GM21367 (cell line): ENCODE data around the gene PLOD2.

Experiments
- ATAC-seq: cut with Tn5 transposase; IDR thresholded peaks from one replicate; pipeline ENCODE4 v1.9.1; 2021; ENCODE audit not compliant: unreplicated experiment

The PLOD2 gene

DNA sequence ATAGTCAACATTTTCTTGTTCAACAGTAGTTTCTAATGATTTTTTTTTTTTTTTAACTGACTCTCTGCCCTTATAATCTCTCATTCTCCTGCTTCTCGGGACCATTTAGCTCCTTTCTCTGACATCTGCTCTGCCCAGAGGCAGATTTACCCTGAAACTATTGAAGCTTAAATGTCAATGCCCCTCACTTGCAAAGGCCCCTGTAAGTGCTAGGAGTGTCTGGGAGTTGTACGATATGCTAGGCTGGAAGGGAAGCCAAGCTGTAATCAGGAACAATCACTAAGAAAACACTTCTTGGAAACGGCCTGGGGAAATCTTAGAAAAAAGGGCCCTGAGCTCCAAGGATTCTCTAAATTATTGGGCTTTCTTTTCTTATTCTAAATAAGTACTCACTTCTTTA is 5.8 kb upstream of the PLOD2 start:
- no peak for ATAC-seq

DNA sequence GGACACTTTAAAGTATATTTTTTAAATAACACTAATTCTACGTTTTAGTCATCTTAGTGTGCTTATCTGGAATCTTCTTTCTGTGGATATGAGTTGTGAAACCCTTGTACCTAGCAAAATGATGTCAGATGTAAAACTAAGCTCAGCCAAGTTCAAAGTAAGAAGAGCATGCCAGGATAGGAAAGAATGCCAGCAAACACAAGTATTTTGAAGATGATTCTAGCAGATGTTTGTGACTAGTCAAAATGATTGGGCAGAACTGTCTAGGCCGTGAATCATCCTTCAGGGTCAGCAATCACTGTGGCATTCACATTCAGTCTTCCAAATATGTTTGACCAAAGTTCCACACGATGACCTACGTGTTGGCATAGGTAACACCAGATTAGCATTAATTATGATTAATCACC is 5.4 kb upstream of the PLOD2 start:
- ATAC-seq: no peak

- ATAC-seq: no peak
These were observed 4.9 kb upstream of the PLOD2 start for GRCh38 chr3:146165877-146166276.

DNA sequence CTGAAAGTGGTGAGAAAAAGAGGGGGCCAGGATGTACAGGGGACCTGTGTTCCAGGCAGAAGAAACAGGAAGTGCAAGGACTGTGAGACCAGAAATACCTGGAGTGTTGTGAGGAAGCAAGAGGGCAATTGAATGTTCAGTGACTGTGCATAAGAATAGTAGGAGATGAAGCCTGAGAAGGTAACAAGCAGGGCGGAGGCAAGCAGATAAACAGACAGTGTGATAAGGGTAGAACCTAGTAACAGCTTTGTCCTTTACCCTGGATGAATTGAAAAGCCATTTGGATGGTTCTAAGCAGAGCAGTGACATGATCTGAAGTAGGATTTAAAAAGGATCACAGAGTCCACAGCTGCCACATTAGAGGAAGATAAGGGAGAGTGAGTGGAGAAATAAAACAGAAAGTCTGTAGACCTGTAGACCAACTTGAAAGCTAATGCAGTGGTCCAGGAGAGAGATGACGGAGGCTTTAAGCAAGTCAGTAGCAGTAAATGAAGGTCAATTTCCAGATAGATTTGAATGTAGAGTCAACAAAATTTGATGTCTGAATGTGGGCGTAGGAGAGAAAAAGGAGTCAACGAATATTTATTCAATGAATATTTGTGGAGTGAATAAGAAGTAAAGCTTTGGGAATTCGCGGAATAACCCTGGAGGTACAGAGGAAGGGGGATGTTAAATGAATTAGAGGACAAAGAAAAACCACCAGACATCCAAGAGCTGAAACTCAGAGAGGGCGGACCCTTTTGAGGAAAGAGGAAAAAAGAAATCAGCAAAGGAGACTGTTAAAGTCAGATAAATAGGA is 4.2 kb upstream of the PLOD2 start:
- ATAC-seq: no peak

DNA sequence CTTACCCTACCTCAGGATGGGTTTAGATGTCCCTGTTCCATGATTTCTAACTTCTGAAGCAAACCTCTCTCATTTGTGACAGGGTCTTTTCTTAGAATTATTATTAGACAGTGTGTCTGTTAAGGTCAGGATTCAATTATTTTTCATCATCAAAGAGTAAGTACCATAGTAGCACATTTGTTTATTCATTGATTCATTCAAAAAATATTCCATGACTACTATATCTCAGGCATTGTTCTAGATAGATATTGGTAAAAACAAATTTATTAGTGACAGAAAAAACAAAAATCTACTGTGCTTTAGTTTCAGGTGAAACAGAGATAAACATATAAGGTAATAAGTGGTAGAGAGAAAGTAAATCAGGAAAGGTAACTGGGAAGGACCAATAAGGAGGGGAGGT is 3.5 kb upstream of the PLOD2 start:
- no peak for ATAC-seq

DNA sequence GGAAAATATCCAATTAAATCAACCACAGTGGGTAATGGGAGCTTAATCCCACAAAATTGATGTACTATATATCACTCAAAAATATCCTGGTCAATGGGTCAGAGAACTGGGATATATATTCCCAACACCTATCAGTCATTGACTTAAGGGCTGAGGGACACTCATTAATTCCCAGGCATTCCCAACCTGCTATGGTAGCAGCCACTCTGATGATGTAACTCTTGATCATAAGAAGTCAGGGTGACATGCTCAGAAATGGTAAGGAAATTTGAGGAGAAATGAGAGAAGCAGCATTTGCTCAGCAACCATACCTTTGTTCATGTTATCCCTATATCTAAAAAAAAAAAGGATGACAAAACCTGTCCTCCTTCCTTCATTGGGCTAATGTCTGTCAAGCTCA is 3.1 kb upstream of the PLOD2 start:
- ATAC-seq: no peak

DNA sequence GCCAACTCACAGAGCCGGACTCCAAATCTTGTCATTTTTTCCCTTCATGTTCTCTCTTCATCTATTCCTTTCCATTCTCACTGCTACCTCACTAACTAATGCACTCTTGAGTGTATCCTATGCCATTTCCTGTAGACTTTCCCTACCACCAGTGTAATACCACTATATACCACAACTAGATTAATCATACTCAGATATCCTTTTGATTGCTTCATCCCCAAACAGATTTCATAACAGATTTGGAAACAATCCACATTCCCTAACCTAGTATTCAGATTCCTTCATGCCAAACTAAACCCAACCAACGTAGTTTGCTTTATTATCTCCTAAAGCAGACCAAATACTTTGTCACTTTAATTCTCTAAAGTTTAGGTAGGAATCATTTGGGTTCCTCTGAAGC is 2.6 kb upstream of the PLOD2 start:
- no peak for ATAC-seq

- no peak for ATAC-seq
These were observed 1.6 kb upstream of the PLOD2 start for GRCh38 chr3:146162561-146162960.

DNA sequence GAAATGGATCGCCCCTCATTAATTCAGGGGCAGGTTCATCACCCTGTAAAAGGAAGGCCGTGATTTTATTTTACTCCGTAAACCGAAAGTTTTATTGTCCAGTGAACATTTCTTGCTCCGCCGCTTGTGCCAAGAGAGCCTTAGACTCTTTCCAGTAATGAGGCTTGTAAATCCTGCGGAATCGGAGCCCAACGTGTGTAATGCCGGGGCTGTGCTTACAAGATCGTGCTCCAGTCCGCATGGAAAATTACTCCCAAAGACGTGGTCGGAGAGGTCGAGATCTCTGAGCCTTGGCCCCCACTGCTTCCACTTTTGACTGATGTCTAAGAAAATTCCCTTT is 649 bp upstream of the PLOD2 start:
- ATAC-seq: no peak

DNA sequence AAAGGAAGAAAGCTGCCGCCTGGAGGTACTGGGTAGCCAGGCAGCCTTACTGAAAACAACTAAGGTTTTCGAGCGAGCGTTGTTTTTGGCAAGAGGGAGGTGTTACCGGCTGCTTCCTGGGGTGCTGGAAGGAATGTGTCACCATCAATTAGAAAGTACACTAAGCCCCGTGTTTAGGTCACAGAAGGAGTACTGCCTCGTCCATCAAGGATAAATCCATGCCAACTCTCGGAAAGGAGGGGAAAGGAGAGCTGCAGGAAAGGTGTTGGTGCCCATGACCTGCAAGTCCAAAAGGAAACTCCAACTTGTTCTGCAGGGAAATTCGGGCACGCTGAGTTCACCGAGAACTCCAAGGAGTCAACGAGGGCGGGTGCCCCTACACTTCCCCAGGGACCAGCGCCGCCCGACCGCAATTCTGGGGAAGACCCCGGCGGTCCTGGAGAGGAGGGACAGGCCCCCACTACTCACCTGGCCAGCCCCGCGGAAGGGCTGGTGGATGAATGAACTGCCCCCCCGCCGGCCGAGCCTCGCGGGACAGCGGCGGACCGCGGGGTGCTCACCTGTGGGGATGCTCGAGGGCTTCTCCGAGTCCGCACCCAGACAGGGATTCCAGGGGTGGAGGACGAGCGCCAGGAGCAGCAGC is 542 bp downstream of the PLOD2 start:
- ATAC-seq: no peak

GRCh38 chr3:146159616-146160320 is 1.2 kb downstream of the PLOD2 start:
- ATAC-seq: no peak

GRCh38 chr3:146159037-146159436 is 1.9 kb downstream of the PLOD2 start:
- ATAC-seq: no peak

GRCh38 chr3:146157325-146158060 is 3.5 kb downstream of the PLOD2 start:
- ATAC-seq: no peak

DNA sequence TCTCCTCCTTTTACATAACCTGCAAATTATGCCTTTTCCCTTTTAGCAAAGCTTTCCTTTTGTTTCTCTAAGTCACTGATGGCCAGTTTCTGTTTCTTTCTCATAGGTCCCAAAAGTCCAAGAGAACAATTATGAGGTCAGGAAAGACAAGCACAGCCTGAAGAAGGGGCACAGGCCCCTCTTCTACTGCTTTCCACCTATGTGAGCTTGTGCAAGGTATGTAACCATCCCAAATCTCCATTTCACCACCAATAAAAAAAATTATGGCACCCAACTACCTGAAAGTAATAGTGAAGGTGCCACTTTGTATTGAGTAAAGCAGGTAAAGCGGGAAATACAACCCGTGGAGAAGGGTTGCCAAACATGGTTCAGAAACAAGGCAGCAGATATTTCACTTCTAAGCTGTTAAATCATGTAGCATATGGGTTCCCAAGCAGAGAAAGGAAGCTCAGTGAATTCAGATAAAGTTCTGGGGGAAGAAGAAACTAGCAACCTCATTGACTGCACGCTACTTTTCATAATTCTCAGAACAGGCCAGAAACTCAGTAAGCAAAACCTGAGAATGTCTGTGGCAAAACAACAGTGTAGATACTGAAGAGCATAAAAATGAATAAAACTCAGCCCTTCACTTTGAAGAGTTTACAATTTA is 4.2 kb downstream of the PLOD2 start:
- ATAC-seq: no peak

- no peak for ATAC-seq
These were observed 4.9 kb downstream of the PLOD2 start for GRCh38 chr3:146156095-146156494.

DNA sequence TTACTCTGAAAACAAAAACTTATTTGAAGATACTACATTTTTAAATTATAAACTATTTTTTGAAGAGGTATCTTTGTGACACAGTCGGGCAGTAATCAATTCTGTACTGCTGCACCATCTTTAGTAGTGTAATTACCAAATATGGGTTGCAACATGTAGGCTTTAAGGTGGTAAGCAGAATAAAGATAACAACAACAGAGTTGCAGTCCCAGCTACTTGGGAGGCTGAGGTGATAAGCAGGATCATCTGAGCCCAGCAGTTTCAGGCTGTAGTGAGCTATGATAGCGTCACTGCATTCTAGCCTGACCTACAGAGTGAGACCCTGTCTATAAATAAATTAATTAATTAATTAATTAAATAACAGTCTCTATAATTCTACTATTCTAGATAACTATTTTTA is 6.0 kb downstream of the PLOD2 start:
- no peak for ATAC-seq

GRCh38 chr3:146154316-146154715 is 6.7 kb downstream of the PLOD2 start:
- ATAC-seq: no peak

- no peak for ATAC-seq
These were observed 7.6 kb downstream of the PLOD2 start for GRCh38 chr3:146153429-146153828.

GRCh38 chr3:146152834-146153233 is 8.2 kb downstream of the PLOD2 start:
- ATAC-seq: no peak

DNA sequence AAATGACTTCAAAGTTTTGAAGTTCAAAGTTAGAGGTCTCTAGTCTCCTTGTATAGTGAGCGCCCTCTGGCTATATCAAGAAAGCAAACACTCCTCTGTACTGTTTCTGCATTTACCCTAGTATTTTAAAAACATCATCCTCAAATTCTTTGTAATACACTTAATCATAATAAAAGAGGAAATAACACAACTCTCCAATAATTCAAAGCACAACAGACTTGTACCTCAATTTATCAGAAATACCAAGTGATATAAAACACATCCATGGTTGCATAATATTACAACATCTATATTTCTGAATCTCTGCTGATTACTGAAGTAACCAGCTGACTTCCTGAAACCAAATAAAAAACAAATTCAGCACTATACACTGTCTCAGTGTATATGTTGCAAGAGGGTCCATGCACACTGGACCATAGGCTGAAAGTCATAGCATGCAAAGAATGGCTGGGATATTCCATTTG is 12.5 kb downstream of the PLOD2 start:
- ATAC-seq: no peak

DNA sequence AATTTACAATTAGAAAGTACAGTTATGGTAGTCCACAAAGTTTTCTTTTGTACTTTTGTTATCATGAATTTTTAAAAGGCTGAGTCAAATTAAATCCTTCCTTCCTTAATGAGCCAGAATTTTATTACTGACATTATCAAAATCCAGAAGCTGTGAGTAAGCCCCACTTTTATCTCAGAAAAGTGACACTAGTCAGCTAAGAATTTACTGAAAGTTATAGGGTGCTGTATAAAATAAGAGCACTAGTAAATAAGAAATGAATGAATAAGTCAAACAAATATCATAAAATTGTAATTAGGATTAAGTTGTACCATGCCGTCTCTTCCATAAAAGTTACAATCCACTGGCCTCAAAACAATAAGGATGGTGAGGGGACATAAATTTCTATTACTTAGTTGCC is 15.3 kb downstream of the PLOD2 start:
- ATAC-seq: no peak
